Measurements from ENCODE around the gene CLASP1. TPM values are rescaled to one million over a fixed set of nuclear protein-coding genes. Genes with fewer than 3 reads are reported as not detected.

The CLASP1 gene
- total RNA-seq, 1 experiment from 2014 or later: 81.9 TPM

- no peak overlapping the region for H3K4me3 Mint-ChIP-seq (ENCODE audit: unreplicated experiment)
- no TSS peak for BruUV-seq (replicated peaks)
- intact Hi-C loops (cut with micrococcal nuclease): loop anchor here (1.0 kb wide), 1 partner anchor 21 kb away; no protein-coding TSS in a partner anchor
- no peaks in the 10 kb centered on the region for H3K9me3 Mint-ChIP-seq (ENCODE audit: unreplicated experiment)
- TF ChIP-seq CTCF (IDR thresholded peaks at IDR 0.05; ENCODE audit: unreplicated experiment): no peak
- no peak for DNase-seq (ENCODE audit: unreplicated experiment)
- ChIA-PET POLR2A (interaction anchor here (0.7 to 11.7 kb wide), 14 partner anchors 10 to 229 kb away, joined by 3 to 247 read pairs (median 4); partner anchors contain the start of genes CLASP1 and RNU4ATAC), CTCF (interaction anchor here (0.6 to 2.8 kb wide), 8 partner anchors 19 to 426 kb away, joined by 3 to 10 read pairs (median 4); no protein-coding TSS in a partner anchor)
- H3K4me1 Mint-ChIP-seq (ENCODE audit: insufficient read depth, unreplicated experiment): peaks cover 55% of the 10 kb centered on the region
- no peaks in the 10 kb centered on the region for H3K27me3 Mint-ChIP-seq (ENCODE audit: insufficient read depth, unreplicated experiment)
- H3K36me3 Mint-ChIP-seq (ENCODE audit: insufficient read depth, unreplicated experiment): peaks cover 39% of the 10 kb centered on the region
- H3K27ac Mint-ChIP-seq (ENCODE audit: low read depth, unreplicated experiment): peak overlapping the region; percentile 72
Measured at GRCh38 chr2:121505986-121506586, 143.2 kb downstream of the CLASP1 start.

- Mint-ChIP-seq H3K27ac (ENCODE audit: low read depth, unreplicated experiment) (peak overlapping the region; percentile 72), H3K27me3 (ENCODE audit: insufficient read depth, unreplicated experiment) (no peaks in the 10 kb centered on the region), H3K4me3 (ENCODE audit: unreplicated experiment) (peak overlapping the region; percentile 62), H3K9me3 (ENCODE audit: unreplicated experiment) (no peaks in the 10 kb centered on the region), H3K4me1 (ENCODE audit: insufficient read depth, unreplicated experiment) (peaks cover 61% of the 10 kb centered on the region), H3K36me3 (ENCODE audit: insufficient read depth, unreplicated experiment) (peaks cover 29% of the 10 kb centered on the region)
- ChIA-PET POLR2A (interaction anchor here (0.7 to 11.7 kb wide), 15 partner anchors 9 to 230 kb away, joined by 3 to 247 read pairs (median 4); partner anchors contain the start of genes CLASP1 and RNU4ATAC), CTCF (interaction anchor here (1.0 to 2.1 kb wide), 4 partner anchors 20 to 425 kb away, joined by 3 to 5 read pairs (median 3); no protein-coding TSS in a partner anchor)
- no TSS peak for BruUV-seq (replicated peaks)
- TF ChIP-seq CTCF (IDR thresholded peaks at IDR 0.05; ENCODE audit: unreplicated experiment): no peak
- intact Hi-C loops (cut with micrococcal nuclease): loop anchor here (1.0 kb wide), 1 partner anchor 22 kb away; no protein-coding TSS in a partner anchor
- DNase-seq (ENCODE audit: unreplicated experiment): peak; percentile 86
Measured at GRCh38 chr2:121505005-121505404, 144.3 kb downstream of the CLASP1 start.

- peaks cover 28% of the 10 kb centered on the region for H3K36me3 Mint-ChIP-seq (ENCODE audit: insufficient read depth, unreplicated experiment)
- intact Hi-C loops (cut with micrococcal nuclease): loop anchor here (5.0 kb wide), 1 partner anchor 102 kb away; no protein-coding TSS in a partner anchor
- no peaks in the 10 kb centered on the region for H3K27me3 Mint-ChIP-seq (ENCODE audit: insufficient read depth, unreplicated experiment)
- POLR2A ChIA-PET: interaction anchor here (0.8 to 11.7 kb wide), 9 partner anchors 13 to 218 kb away, joined by 3 to 247 read pairs (median 8); partner anchors contain the start of genes CLASP1 and RNU4ATAC
- CTCF ChIA-PET: interaction anchor here (0.6 to 2.1 kb wide), 5 partner anchors 19 to 208 kb away, joined by 3 to 5 read pairs (median 3); no protein-coding TSS in a partner anchor
- H3K27ac Mint-ChIP-seq (ENCODE audit: low read depth, unreplicated experiment): peak overlapping the region; percentile 72
- no peak for DNase-seq (ENCODE audit: unreplicated experiment)
- peaks cover 63% of the 10 kb centered on the region for H3K4me1 Mint-ChIP-seq (ENCODE audit: insufficient read depth, unreplicated experiment)
- peak overlapping the region; percentile 62 for H3K4me3 Mint-ChIP-seq (ENCODE audit: unreplicated experiment)
- TSS peak; percentile 46 for BruUV-seq (replicated peaks)
- no peaks in the 10 kb centered on the region for H3K9me3 Mint-ChIP-seq (ENCODE audit: unreplicated experiment)
- TF ChIP-seq CTCF (IDR thresholded peaks at IDR 0.05; ENCODE audit: unreplicated experiment): no peak
Measured at GRCh38 chr2:121504316-121504715, 144.9 kb downstream of the CLASP1 start.

- Mint-ChIP-seq H3K4me3 (ENCODE audit: unreplicated experiment) (peak overlapping the region; percentile 42), H3K9me3 (ENCODE audit: unreplicated experiment) (no peaks in the 10 kb centered on the region), H3K36me3 (ENCODE audit: insufficient read depth, unreplicated experiment) (peaks cover 19% of the 10 kb centered on the region), H3K27ac (ENCODE audit: low read depth, unreplicated experiment) (peak overlapping the region; percentile 72), H3K4me1 (ENCODE audit: insufficient read depth, unreplicated experiment) (peaks cover 67% of the 10 kb centered on the region), H3K27me3 (ENCODE audit: insufficient read depth, unreplicated experiment) (no peaks in the 10 kb centered on the region)
- CTCF ChIA-PET: no interaction called here
- no peak for TF ChIP-seq CTCF (IDR thresholded peaks at IDR 0.05; ENCODE audit: unreplicated experiment)
- POLR2A ChIA-PET: interaction anchor here (0.9 to 11.7 kb wide), 8 partner anchors 10 to 30 kb away, joined by 3 to 247 read pairs (median 12); partner anchors contain the start of gene RNU4ATAC
- BruUV-seq (replicated peaks): no TSS peak
- DNase-seq (ENCODE audit: unreplicated experiment): peak; percentile 58
- intact Hi-C loops (cut with micrococcal nuclease): loop anchor here (5.0 kb wide), 1 partner anchor 100 kb away; no protein-coding TSS in a partner anchor
Measured at GRCh38 chr2:121502781-121503180, 146.5 kb downstream of the CLASP1 start.

All from MCF 10A (cell line).